GM04503 (cell line): ENCODE measurements around the gene RAB29.

ENCODE experiments used
- DNase-seq: peaks from one replicate; pipeline ENCODE4 v3.0.0-alpha.2; 2012; ENCODE audit warnings: low read depth

RAB29 gene

GRCh38 chr1:205794011-205794730 is 18.9 kb upstream of the RAB29 start:
- no peak for DNase-seq

GRCh38 chr1:205792961-205793673 is 17.8 kb upstream of the RAB29 start:
- DNase-seq, result no peak

- no peak for DNase-seq
These were observed 17.2 kb upstream of the RAB29 start for GRCh38 chr1:205792481-205792881.

- no peak for DNase-seq
These were observed 16.4 kb upstream of the RAB29 start for GRCh38 chr1:205791568-205792180.

- DNase-seq, result no peak
These were observed 12.1 kb upstream of the RAB29 start for GRCh38 chr1:205787287-205787916.

DNA sequence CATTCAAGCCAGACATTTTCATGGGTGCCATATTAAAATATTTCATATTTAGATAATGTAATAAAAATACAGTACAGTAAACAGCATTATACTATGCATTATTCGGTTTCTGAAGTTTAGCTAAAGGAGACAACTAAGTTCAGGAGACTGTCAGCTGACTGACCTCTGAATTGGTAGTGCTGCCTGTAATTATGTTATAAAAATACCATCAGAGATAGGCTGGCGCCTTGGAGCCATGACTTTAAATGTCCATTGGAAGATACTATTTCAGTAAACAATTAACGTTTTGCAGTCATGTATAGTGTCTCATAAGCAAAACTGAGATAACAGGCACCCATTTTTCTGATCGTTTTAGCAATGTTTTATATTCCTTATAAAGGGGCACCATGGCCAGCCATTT is 11.3 kb upstream of the RAB29 start:
- DNase-seq, result no peak

GRCh38 chr1:205785446-205785845 is 10.2 kb upstream of the RAB29 start:
- no peak for DNase-seq

GRCh38 chr1:205783904-205784303 is 8.6 kb upstream of the RAB29 start:
- DNase-seq, result no peak

DNA sequence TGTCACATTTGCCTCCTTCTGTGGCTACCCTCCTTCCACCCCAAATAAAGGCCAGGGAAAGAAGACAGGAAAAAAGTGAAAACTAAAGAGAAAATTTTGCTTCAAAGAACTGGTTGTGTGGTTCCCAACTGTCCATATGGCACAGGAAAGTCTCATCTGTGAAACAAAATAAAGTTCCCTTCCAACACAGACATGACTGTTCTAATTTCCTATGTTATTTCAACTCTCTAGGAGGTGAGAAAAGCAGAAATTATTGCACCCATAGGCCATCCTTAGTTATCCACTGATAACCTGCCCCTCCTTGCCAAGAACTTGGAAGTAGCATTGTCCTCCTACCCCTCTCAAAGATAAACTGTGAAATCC is 8.1 kb upstream of the RAB29 start:
- no peak for DNase-seq

DNA sequence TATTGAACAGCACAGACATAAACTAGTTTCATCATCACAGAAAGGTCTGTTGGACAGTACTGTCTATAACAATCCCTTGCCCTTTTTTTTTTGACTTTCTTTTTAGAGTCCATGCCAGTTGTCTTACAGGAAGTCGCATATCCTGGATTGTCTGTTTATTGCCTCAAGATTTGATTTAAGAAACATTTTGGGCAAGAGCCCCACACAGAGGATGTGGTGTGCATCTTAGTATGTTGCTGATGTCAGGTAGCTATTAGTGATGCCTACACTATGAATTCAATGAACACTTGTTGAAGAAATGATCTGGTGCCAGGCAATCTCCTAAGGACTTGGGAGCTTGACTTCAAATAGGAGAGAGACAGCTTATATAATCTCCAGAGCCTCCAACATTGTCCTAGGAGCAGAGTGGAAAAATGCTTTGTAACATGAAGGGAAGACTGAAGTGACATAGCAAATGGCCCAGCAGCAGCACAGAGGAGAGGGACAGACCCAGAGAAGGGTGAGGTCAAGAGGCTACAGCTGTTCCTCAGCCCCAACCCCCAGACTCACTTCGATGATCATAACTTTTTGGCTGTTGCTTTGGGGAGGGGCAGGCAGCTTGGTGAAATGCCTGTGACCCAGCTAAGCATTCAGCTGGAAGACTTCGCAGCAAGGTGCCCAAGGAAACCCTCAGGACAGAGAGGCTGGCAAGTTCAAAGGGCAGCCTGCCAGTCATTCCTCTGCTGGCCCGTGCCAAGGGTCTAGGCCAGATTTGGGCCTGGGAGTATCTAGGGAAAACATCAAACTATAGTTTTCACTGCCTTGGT is 7.5 kb upstream of the RAB29 start:
- no peak for DNase-seq

DNA sequence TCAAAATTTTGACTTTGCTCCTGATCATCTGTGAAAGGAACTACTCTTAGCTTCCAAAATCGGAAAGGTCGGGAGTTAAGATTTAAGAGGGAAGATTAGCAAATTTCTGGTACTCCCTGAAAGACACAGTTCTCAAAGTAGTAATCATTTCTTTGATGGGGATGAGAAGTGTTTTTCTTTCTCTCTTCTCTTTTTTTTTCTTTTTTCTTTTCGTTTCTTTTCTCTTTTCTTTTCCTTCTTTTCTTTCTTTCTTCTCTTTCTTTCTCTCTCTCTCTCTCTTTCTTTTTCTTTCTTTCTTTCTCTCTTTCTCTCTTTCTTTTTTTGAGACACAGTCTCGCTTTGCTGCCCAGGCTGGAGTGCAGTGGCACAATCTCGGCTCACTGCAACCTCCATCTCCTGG is 5.1 kb upstream of the RAB29 start:
- DNase-seq, result no peak

DNA sequence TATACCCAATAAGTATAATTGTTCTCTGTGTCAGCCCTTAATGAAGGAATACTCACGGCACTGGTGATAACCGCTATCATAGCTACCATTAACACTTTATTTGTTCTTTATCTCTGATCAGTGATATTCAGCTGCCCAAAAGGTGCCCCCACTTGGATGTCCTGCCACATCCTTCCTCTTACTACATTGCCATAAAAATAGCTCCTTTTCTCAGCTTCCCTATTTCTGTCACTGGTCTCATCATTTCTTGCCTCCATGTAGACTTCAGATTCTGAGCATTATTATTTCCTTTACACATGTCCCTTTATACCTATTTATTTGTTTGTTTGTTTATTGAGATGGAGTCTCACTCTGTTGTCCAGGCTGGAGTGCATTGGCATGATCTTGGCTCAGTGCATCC is 2.7 kb upstream of the RAB29 start:
- DNase-seq, result no peak

- peak; percentile 45 for DNase-seq
These were observed 405 bp upstream of the RAB29 start for GRCh38 chr1:205775717-205776056.

DNA sequence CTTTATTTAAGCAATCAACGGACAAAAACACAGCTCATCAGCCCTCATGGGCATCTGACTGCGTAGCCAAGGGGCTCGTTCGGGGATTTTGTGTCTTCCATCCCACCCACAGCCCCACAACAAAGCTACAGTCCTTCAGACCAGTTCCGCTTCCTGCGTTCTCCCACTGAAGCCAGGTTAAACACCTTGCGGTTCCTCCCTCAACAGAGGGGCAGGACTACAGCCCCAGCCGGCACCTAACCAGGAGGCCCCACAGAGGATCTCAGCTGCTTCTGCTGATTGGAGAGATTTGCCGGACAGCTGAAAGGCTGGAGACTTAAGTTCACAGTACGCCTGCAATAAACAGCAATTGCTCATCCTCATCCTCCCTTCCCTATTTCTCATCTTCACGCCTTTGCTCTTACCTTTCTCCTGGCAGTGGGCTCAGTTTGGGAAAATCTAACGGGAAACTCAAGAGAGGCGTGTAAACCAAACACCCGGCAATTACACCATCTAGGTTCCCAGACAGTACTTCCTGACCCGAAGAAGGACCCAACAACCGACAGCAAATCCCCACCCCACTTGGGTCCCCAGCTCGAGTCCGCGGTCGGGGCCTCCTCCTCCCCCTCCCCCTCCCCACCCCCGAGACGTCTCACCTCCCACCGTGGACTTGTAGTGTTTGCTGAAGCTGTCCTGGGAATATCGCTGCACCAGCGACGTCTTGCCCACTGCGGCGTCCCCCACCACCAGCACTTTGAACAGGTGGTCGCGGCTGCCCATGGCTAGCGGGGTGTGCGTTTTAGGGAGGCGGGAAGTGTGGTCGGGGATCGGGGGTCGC is 876 bp downstream of the RAB29 start:
- DNase-seq, result no peak

- no peak for DNase-seq
These were observed 2.7 kb downstream of the RAB29 start for GRCh38 chr1:205772607-205773032.

DNA sequence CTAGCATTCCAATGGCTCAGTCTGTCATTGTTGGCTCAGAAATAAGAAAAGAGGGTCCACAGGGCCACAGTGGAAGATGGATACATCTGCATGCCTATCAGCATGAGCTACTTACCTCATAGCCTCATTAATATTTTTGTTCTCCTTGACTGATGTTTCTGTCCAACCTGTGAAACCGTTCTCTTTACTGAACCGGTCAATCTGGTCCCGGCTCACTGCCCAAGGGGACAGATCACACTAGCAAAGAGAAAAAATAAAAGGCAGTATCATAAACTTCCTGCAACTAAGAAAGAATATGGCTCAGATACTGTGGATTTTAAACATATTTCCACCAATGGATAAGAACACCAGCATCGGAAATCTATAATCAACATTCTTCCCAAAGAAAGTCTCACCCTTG is 4.7 kb downstream of the RAB29 start:
- no peak for DNase-seq

DNA sequence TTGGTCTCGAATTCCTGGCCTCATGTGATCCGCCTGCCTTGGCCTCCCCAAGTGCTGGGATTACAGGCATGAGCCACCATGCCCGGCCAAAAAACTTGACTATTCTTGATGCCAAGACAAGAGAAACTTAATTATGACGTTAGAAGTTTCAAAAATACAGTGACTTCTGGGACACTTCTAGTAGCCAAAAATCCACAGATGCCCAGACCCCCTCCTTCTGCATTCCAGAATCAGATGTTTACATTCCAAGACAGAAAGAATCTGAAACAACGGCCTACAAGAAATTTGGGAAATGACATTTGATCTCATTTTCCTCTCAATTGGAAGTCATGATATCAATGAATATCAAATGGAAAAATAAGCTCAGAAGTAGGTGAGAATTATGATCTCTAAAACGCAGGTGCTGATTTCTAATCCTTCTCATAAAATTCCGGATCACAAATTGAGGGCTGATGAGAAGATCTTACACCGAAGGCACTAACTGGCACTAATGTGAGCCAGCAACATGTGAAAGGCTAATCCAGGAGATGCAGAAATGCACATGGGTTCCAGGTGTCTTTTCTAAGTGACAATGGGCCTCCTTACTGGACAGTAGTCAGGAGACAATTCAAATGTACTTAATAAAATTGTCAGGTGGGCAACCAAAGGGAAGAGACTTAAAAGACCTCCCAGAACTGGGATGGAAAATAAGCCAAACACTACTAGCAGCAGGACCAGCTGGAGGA is 5.5 kb downstream of the RAB29 start:
- DNase-seq, result no peak

DNA sequence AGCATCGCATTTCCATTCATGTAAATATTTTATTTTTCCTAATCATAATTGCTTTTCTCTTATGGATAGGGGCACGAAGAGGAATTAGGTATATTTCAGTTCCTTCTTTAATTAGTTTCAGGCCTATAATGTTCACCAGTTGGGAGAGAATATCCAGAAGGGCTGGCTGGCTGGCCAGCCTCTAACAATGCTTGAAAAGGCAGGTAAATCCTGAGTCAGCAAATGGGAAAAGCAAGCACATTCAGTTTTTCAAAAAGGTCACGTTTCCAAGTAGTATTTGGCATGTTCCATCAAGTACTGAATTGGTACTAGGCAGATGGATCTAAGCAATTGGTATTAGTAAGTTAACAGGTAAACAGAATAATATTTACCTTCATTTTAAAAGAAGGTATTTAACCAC is 8.0 kb downstream of the RAB29 start:
- DNase-seq, result no peak

- DNase-seq, result no peak
These were observed 8.7 kb downstream of the RAB29 start for GRCh38 chr1:205766570-205766969.

- no peak for DNase-seq
These were observed 9.2 kb downstream of the RAB29 start for GRCh38 chr1:205766038-205766437.

DNA sequence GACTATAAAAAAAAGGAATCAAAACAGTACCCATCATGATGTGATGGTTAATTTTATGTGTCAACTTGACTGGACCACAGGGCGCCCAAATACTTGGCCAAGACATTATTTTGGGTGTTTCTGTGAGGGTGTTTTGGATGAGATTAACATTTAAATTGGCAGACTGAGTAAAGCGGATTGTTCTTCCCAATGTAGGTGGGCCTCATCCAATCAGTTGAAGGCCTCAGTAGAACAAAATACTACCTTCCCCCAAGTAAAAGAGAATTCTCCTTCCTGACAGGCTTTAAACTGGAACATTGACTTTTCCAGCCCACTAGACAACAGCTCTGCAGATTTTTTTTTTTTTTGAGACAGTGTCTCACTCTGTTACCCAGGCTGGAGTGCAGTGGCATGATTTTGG is 10.7 kb downstream of the RAB29 start:
- no peak for DNase-seq
